Measurements from ENCODE around the gene TMEM238L. TPM values are rescaled to one million over a fixed set of nuclear protein-coding genes. Genes with fewer than 3 reads are reported as not detected.
"Not testable (repeated sequence)": the region's sequence is repeated elsewhere in the genome, so short reads cannot be mapped to it uniquely, and the experiment has no call there.

The TMEM238L gene, protein sequence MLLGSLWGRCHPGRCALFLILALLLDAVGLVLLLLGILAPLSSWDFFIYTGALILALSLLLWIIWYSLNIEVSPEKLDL
- total RNA-seq (not detected), polyA plus RNA-seq (not detected)
- long read RNA-seq, donor 1, result 0 reads
- long read RNA-seq, donor 2, result 0 reads
- long read RNA-seq, donor 3, result 0 reads
- long read RNA-seq, donor 4, result 0 reads

DNA sequence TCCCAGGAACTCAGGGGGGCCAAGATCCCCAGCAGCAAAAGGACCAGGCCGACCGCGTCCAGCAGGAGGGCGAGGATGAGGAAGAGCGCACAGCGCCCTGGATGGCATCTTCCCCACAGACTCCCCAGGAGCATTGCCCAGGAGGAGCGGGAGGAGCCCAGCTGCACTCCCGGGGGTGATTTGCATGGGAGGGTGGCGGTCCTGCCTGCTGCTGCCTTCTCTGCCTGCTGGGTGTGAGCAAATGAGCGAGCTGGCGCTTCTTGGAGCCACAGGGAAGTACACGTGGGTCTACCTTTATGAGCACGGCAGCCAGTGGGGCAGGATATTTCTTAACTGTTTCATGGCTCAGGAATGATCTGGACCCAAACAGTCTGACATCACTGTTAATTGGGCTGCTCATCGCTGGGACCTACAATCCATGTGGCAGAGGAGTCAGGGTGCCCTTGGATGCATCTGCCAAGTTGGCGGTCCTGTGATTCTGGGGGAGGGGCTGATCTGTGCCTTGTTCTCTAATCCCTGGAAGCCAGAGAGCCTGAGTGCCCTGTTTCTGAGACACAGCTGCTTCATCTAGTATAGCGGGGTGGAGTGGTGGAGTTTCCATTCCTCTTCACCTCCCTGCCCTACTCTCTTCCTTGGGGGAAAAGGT lies at the start of gene TMEM238L:
TMEM238L (minus strand) TSS at position 270 of the 646 bp plus-strand sequence; CDS start at position 134, 136 bp downstream.
- Histone ChIP-seq H3K9me3 (ENCODE audit: control insufficient read depth, low read length) (no peaks in the 10 kb centered on the region), H3K4me3 (ENCODE audit: low read length) (no peak within 1 kb of the TSS), H3K27me3 (ENCODE audit: control insufficient read depth, insufficient read depth) (no peaks in the 10 kb centered on the region), H3K4me1 (ENCODE audit: control insufficient read depth, insufficient read depth, low read length) (no peaks in the 10 kb centered on the region), H3K27ac (ENCODE audit: low read length) (no peak within 1 kb of the TSS)
- WGBS, result 76% methylated on average over 16 of the region's 16 CpGs
- ATAC-seq, result peak in 1 of 2 donors; percentile 22
- intact Hi-C loops (cut with DNase I), result no loop called here
- no peak for DNase-seq

DNA sequence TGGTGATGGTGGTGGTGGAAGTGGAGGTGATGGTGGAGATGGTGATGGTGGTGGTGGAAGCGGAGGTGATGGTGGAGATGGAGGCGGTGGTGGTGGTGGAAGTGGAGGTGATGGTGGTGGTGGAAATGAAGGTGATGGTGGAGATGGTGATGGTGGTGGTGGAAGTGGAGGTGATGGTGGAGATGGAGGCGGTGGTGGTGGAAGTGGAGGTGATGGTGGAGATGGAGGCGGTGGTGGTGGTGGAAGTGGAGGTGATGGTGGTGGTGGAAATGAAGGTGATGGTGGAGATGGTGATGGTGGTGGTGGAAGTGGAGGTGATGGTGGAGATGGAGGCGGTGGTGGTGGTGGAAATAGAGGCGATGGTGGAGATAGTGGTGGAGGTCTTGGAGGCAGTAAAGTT lies 42.7 kb upstream of the TMEM238L start:
- ATAC-seq; H3K4me3 ChIP-seq (ENCODE audit: low read length); H3K27ac ChIP-seq (ENCODE audit: low read length); H3K4me1 ChIP-seq (ENCODE audit: control insufficient read depth, insufficient read depth, low read length); H3K9me3 ChIP-seq (ENCODE audit: control insufficient read depth, low read length); H3K27me3 ChIP-seq (ENCODE audit: control insufficient read depth, insufficient read depth); DNase-seq: not testable (repeated sequence)
- intact Hi-C loops (cut with DNase I), result loop anchor here in 3 of 4 donors (5.0 to 10.0 kb wide), 3 partner anchors 112 to 202 kb away; partner anchors contain the start of gene TMEM220 (in 1 of the 3)
- 97% methylated on average over 6 of the region's 6 CpGs for WGBS

DNA sequence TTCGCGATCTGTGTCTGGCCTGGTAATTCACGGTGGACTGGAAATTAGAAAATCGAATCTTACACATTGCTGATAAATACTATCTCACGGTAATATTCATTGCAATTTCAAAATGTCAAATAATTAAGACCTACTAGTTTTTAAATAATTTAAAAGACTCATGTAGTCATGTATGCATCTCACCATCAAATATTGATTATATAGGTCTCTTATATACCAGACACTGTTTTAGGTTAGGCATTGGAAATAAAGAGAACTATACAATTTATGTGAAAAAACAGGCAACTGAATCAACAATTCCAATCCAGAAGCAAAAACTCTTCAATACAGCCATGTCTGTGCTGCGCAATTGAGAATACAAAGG lies 41.5 kb upstream of the TMEM238L start:
- Histone ChIP-seq H3K27ac (ENCODE audit: low read length) (no peak overlapping the region), H3K4me3 (ENCODE audit: low read length) (no peak overlapping the region), H3K27me3 (ENCODE audit: control insufficient read depth, insufficient read depth) (no peaks in the 10 kb centered on the region), H3K9me3 (ENCODE audit: control insufficient read depth, low read length) (no peaks in the 10 kb centered on the region), H3K4me1 (ENCODE audit: control insufficient read depth, insufficient read depth, low read length) (no peaks in the 10 kb centered on the region)
- intact Hi-C loops (cut with DNase I), result loop anchor here in 3 of 4 donors (2.0 to 10.0 kb wide), 4 partner anchors 109 to 201 kb away; partner anchors contain the start of gene TMEM220 (in 1 of the 3)
- 18% methylated on average over 6 of the region's 6 CpGs for WGBS
- ATAC-seq (no peak), DNase-seq (no peak)

DNA sequence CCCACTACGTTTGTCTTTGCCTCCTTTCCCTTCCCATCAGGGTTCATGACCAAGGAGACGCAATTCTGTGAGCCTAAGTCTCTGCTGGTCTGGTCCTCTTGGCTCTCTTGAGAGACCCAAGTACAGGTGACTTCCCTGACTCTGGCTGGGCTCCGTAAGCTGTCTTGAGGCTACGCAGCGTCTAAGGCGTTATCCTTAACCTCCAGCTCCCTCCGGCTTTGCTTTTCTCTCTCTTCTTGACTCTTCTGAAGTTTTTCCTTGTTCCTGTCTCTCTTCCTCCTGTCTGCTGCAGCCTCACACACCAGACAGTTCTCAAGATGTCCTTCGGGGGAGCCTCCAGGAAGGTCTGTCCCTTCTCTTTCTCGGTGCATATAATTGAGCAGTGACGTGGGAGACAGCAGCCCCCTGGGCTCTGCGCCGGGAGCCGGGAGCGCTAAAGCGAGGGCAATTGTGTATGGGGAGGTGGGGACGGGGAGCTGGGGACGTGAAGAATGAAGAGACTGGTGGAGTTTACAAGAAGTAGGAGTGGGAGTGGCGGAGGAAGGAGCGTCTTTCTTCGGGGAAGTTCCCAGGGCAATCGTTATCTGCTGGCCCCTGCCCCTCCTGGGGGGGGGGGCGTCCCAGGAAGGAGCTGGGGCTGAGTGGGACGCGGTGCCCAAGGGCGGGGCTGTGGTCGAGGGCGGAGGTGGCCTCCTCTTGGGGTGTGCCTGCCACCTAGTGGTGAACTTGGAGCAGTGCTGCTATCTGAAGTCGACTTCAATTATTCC lies 40.9 kb upstream of the TMEM238L start:
- ATAC-seq (peak; percentile 95), DNase-seq (peak; percentile 78 to 90 (median 86))
- Histone ChIP-seq H3K9me3 (ENCODE audit: control insufficient read depth, low read length) (no peaks in the 10 kb centered on the region), H3K27me3 (ENCODE audit: control insufficient read depth, insufficient read depth) (no peaks in the 10 kb centered on the region), H3K27ac (ENCODE audit: low read length) (no peak overlapping the region), H3K4me1 (ENCODE audit: control insufficient read depth, insufficient read depth, low read length) (no peaks in the 10 kb centered on the region), H3K4me3 (ENCODE audit: low read length) (peak overlapping the region; percentile 67)
- intact Hi-C loops (cut with DNase I), result loop anchor here (2.0 to 10.0 kb wide), 5 partner anchors 108 to 200 kb away; partner anchors contain the start of gene TMEM220 (in 1 of the 4)
- WGBS, result 6% methylated on average over 28 of the region's 28 CpGs

DNA sequence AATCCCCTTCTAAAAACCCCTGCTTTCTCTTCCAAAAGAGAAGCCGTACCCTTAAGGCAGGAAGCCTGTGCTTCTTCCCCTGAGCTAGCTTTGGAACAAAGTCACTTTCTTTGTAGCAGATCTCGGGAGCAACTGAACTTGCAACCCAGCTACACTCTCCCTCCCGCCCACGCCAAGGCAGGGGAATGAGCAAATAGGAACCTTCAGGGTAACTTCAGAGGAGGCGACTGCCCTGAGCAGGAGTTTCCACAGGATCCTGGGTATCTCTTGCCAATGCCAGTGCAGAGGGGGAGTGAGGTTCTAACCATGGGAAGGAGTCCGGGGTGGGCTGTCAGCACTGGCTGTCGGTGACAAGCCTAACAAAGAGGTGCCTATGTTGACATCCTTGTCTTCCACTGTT lies 39.9 kb upstream of the TMEM238L start:
- Histone ChIP-seq H3K27me3 (ENCODE audit: control insufficient read depth, insufficient read depth) (no peaks in the 10 kb centered on the region), H3K27ac (ENCODE audit: low read length) (no peak overlapping the region), H3K4me3 (ENCODE audit: low read length) (no peak overlapping the region), H3K4me1 (ENCODE audit: control insufficient read depth, insufficient read depth, low read length) (no peaks in the 10 kb centered on the region), H3K9me3 (ENCODE audit: control insufficient read depth, low read length) (no peaks in the 10 kb centered on the region)
- intact Hi-C loops (cut with DNase I), result loop anchor here (2.0 to 10.0 kb wide), 4 partner anchors 107 to 199 kb away; partner anchors contain the start of gene TMEM220 (in 1 of the 4)
- DNase-seq (peak in 2 of 3 donors; percentile 20 to 57), ATAC-seq (peak; percentile 31 to 66)
- 26% methylated on average over 7 of the region's 7 CpGs for WGBS

DNA sequence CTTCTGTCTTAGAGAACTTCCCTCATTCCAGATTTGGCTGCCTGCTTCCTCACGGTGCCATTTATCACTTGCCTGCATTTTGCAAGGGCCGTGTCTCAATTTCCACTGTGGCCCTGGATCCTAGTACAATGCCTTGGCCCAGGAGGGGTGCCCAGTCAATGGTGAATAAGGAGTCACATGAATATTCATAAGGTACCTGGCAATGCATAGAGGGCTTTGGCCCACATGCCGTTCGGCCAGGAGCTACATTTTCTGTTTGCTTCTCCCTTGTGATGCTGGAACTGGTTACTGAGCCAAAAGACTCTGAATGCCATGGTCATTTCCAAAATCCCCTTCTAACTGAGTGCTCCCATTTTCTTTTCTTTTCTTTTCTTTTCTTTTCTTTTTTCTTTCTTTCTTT lies 38.8 kb upstream of the TMEM238L start:
- H3K4me3 ChIP-seq (ENCODE audit: low read length), result no peak overlapping the region
- ATAC-seq (no peak), DNase-seq (no peak)
- intact Hi-C loops (cut with DNase I), result loop anchor here in 3 of 4 donors (5.0 to 10.0 kb wide), 3 partner anchors 105 to 198 kb away; partner anchors contain the start of gene TMEM220 (in 1 of the 3)
- H3K4me1 ChIP-seq (ENCODE audit: control insufficient read depth, insufficient read depth, low read length), result no peaks in the 10 kb centered on the region
- WGBS, result 66% methylated on average over 4 of the region's 4 CpGs
- H3K27ac ChIP-seq (ENCODE audit: low read length), result no peak overlapping the region
- H3K27me3 ChIP-seq (ENCODE audit: control insufficient read depth, insufficient read depth), result no peaks in the 10 kb centered on the region
- H3K9me3 ChIP-seq (ENCODE audit: control insufficient read depth, low read length), result no peaks in the 10 kb centered on the region

DNA sequence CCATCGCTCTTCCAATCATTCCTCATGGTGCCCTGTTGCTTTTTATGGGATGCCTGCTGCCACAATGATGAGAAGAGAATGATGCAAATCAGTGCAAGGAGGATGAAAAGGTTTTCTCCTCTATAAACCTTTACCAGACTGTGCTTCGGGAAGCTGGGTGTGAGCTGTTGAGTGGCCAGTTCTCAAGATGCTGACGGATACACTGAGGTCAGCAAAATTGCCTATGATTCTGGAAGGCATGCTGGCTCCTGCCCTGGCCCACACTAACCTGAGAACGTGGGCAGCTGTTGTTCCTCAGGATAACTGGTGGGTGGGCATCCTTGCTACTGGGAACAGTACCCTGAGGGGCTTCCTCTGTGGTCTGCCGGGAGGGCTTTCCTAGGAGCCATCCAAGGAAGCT lies 34.8 kb upstream of the TMEM238L start:
- intact Hi-C loops (cut with DNase I), result no loop called here
- 87% methylated on average over 5 of the region's 5 CpGs for WGBS
- ATAC-seq (no peak), DNase-seq (no peak)
- Histone ChIP-seq H3K27me3 (ENCODE audit: control insufficient read depth, insufficient read depth) (no peaks in the 10 kb centered on the region), H3K4me1 (ENCODE audit: control insufficient read depth, insufficient read depth, low read length) (no peaks in the 10 kb centered on the region), H3K27ac (ENCODE audit: low read length) (no peak overlapping the region), H3K9me3 (ENCODE audit: control insufficient read depth, low read length) (no peaks in the 10 kb centered on the region), H3K4me3 (ENCODE audit: low read length) (no peak overlapping the region)

DNA sequence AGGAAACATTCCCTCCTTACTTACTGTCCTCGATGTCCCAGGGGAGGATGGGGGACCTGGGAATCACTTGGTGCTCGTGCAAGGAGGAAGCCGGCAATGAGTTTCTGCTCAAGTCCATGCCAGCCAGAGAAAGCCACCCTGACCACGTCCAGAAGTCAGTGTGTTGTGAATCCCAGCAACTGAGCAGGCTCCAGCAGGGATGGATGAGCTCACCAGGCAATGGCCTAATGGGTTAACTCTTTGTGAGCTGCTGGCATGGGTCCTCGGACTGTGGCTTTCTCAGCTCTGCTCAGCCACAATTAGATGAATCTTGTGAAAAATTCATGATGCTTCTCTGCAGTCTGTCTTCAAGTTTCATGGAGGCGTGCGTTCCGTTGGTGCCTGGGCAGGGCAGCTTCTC lies 34.0 kb upstream of the TMEM238L start, which contains the start of gene PIRT:
PIRT (minus strand) TSS at position 167 of the 400 bp plus-strand sequence. CDS start 12,442 bp downstream, outside the sequence.
- ATAC-seq, result no peak
- intact Hi-C loops (cut with DNase I), result no loop called here

DNA sequence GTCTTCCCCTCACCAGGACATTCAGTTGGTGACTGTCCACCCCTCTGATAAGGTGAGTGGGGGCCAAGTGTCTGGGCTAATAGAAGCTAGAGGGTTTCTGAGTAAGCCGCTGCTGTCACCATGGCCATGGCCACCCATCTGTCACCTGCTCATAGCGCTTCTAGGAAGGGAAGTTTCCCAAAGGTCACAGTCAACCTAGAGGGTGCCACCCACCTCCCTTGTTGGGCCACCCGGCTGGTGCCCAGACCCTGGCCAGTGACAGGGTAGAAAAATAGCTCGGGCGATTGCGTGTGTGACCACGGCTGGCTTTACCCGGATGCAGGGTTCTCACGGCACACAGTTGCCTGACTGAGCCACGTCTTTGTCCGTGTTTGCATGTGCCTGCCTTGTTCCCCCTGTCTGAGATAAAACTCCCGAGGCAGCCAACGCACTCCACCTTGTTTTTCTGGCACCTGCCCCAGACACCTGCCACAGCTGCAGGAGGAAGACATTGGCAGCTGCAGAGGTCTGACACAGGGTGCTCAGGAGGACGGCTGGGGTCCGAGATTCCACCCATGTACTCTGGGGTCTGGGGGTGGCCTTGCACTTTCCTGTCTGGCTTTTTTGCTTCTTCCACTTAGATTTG lies 33.2 kb upstream of the TMEM238L start:
- ATAC-seq, result peak in 1 of 2 donors; percentile 14
- Histone ChIP-seq H3K27me3 (ENCODE audit: control insufficient read depth, insufficient read depth) (no peaks in the 10 kb centered on the region), H3K4me3 (ENCODE audit: low read length) (no peak overlapping the region), H3K9me3 (ENCODE audit: control insufficient read depth, low read length) (no peaks in the 10 kb centered on the region), H3K27ac (ENCODE audit: low read length) (no peak overlapping the region), H3K4me1 (ENCODE audit: control insufficient read depth, insufficient read depth, low read length) (no peaks in the 10 kb centered on the region)
- WGBS, result 69% methylated on average over 15 of the region's 15 CpGs
- DNase-seq, result no peak
- intact Hi-C loops (cut with DNase I), result no loop called here

More for the DNA sequence above, 34.0 kb upstream of the TMEM238L start, which contains the start of gene PIRT:
- 63% methylated on average over 8 of the region's 8 CpGs for WGBS
- Histone ChIP-seq H3K9me3 (ENCODE audit: control insufficient read depth, low read length) (no peaks in the 10 kb centered on the region), H3K4me1 (ENCODE audit: control insufficient read depth, insufficient read depth, low read length) (no peaks in the 10 kb centered on the region), H3K27ac (ENCODE audit: low read length) (no peak within 1 kb of the TSS), H3K27me3 (ENCODE audit: control insufficient read depth, insufficient read depth) (no peaks in the 10 kb centered on the region), H3K4me3 (ENCODE audit: low read length) (no peak within 1 kb of the TSS)
- no peak for DNase-seq

DNA sequence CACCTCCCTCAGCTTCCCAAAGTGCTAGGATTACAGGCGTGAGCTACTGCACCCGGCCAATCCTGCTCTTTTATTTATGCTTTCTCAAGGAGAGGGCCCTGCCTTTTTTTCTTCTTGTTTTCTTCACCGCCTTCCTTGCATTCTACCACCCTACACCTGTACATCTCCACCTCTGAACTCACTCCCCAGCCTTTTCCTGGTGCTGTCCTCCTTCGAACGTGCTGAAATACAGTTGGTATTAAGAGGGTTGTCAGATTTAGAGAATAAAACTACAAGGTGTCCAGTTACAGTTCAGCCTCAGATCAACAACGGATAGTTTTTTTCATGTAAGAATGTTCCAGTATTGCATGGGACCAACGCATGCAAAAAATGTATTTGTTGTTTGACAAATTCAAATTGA lies 32.2 kb upstream of the TMEM238L start:
- no peaks in the 10 kb centered on the region for H3K4me1 ChIP-seq (ENCODE audit: control insufficient read depth, insufficient read depth, low read length)
- no peak overlapping the region for H3K27ac ChIP-seq (ENCODE audit: low read length)
- no peak overlapping the region for H3K4me3 ChIP-seq (ENCODE audit: low read length)
- ATAC-seq, result no peak
- H3K9me3 ChIP-seq (ENCODE audit: control insufficient read depth, low read length), result no peaks in the 10 kb centered on the region
- intact Hi-C loops (cut with DNase I), result no loop called here
- 79% methylated on average over 7 of the region's 7 CpGs for WGBS
- no peaks in the 10 kb centered on the region for H3K27me3 ChIP-seq (ENCODE audit: control insufficient read depth, insufficient read depth)
- no peak for DNase-seq

Measured in right cardiac atrium (tissue), 5 donors.